Activated T-cell treated with anti-CD3 and anti-CD28 coated beads, Interleukin-2, amount 50 U/mL, for 24 hours (primary cell): ENCODE data around the gene TTLL5.

Experiments used
- DNase-seq: peaks from one replicate; pipeline ENCODE4 v3.0.0-alpha.2; 2020
- H3K27ac Mint-ChIP-seq: 2 replicates; pipeline ENCODE4 v1.8.0; 2020; ENCODE audit warnings: mild to moderate bottlenecking, mixed read lengths
- H3K27me3 Mint-ChIP-seq: 2 replicates; pipeline ENCODE4 v1.8.0; 2020; ENCODE audit warnings: mixed read lengths
- H3K36me3 Mint-ChIP-seq: 2 replicates; pipeline ENCODE4 v1.8.0; 2020; ENCODE audit warnings: low read depth, mixed read lengths
- H3K4me1 Mint-ChIP-seq: 2 replicates; pipeline ENCODE4 v1.8.0; 2020; ENCODE audit warnings: low read depth, mixed read lengths
- H3K4me3 Mint-ChIP-seq: 2 replicates; pipeline ENCODE4 v1.8.0; 2020; ENCODE audit warnings: mild to moderate bottlenecking, moderate library complexity, mixed read lengths
- H3K9me3 Mint-ChIP-seq: 2 replicates; pipeline ENCODE4 v1.8.0; 2020; ENCODE audit warnings: mixed read lengths

The TTLL5 gene

GRCh38 chr14:75700295-75700694, 39.2 kb downstream of the TTLL5 start:
- peaks cover 1% of the 10 kb centered on the region for H3K9me3 Mint-ChIP-seq
- H3K4me3 Mint-ChIP-seq, result no peak overlapping the region
- no peaks in the 10 kb centered on the region for H3K27me3 Mint-ChIP-seq
- no peak overlapping the region for H3K27ac Mint-ChIP-seq
- peaks cover 64% of the 10 kb centered on the region for H3K36me3 Mint-ChIP-seq
- H3K4me1 Mint-ChIP-seq, result peaks cover 2% of the 10 kb centered on the region
- no peak for DNase-seq

- H3K27me3 Mint-ChIP-seq, result no peaks in the 10 kb centered on the region
- DNase-seq, result no peak
- H3K27ac Mint-ChIP-seq, result no peak overlapping the region
- H3K4me1 Mint-ChIP-seq, result peaks cover 2% of the 10 kb centered on the region
- H3K36me3 Mint-ChIP-seq, result peaks cover 54% of the 10 kb centered on the region
- no peak overlapping the region for H3K4me3 Mint-ChIP-seq
- no peaks in the 10 kb centered on the region for H3K9me3 Mint-ChIP-seq
Measured at GRCh38 chr14:75702122-75702521, 41.1 kb downstream of the TTLL5 start.

- Mint-ChIP-seq H3K27me3 (no peaks in the 10 kb centered on the region), H3K27ac (no peak overlapping the region)
- no peak for DNase-seq
Measured at GRCh38 chr14:75702616-75703261, 41.7 kb downstream of the TTLL5 start.

GRCh38 chr14:75703467-75703866, 42.4 kb downstream of the TTLL5 start:
- Mint-ChIP-seq H3K27me3 (no peaks in the 10 kb centered on the region), H3K36me3 (peaks cover 51% of the 10 kb centered on the region), H3K4me3 (no peak overlapping the region), H3K4me1 (peaks cover 2% of the 10 kb centered on the region), H3K27ac (no peak overlapping the region), H3K9me3 (no peaks in the 10 kb centered on the region)
- no peak for DNase-seq

More at GRCh38 chr14:75702616-75703261, 41.7 kb downstream of the TTLL5 start:
- no peaks in the 10 kb centered on the region for H3K9me3 Mint-ChIP-seq
- H3K4me1 Mint-ChIP-seq, result peaks cover 2% of the 10 kb centered on the region
- H3K4me3 Mint-ChIP-seq, result no peak overlapping the region
- H3K36me3 Mint-ChIP-seq, result peaks cover 51% of the 10 kb centered on the region

GRCh38 chr14:75705014-75705413, 44.0 kb downstream of the TTLL5 start:
- Mint-ChIP-seq H3K4me1 (peaks cover 2% of the 10 kb centered on the region), H3K36me3 (peaks cover 51% of the 10 kb centered on the region), H3K9me3 (no peaks in the 10 kb centered on the region), H3K27me3 (no peaks in the 10 kb centered on the region), H3K27ac (no peak overlapping the region), H3K4me3 (no peak overlapping the region)
- no peak for DNase-seq

- no peaks in the 10 kb centered on the region for H3K9me3 Mint-ChIP-seq
- peaks cover 33% of the 10 kb centered on the region for H3K36me3 Mint-ChIP-seq
- peak; percentile 57 for DNase-seq
- no peak overlapping the region for H3K27ac Mint-ChIP-seq
- no peak overlapping the region for H3K4me3 Mint-ChIP-seq
- peaks cover 2% of the 10 kb centered on the region for H3K4me1 Mint-ChIP-seq
- H3K27me3 Mint-ChIP-seq, result no peaks in the 10 kb centered on the region
Measured at GRCh38 chr14:75709207-75709812, 48.3 kb downstream of the TTLL5 start.

- Mint-ChIP-seq H3K4me1 (no peaks in the 10 kb centered on the region), H3K36me3 (peaks cover 31% of the 10 kb centered on the region), H3K4me3 (no peak overlapping the region), H3K27me3 (no peaks in the 10 kb centered on the region), H3K9me3 (no peaks in the 10 kb centered on the region), H3K27ac (no peak overlapping the region)
- DNase-seq, result no peak
Measured at GRCh38 chr14:75711105-75711795, 50.2 kb downstream of the TTLL5 start.

- Mint-ChIP-seq H3K4me3 (no peak overlapping the region), H3K27me3 (no peaks in the 10 kb centered on the region), H3K9me3 (no peaks in the 10 kb centered on the region), H3K36me3 (peaks cover 33% of the 10 kb centered on the region), H3K27ac (no peak overlapping the region), H3K4me1 (no peaks in the 10 kb centered on the region)
- DNase-seq, result no peak
Measured at GRCh38 chr14:75711796-75712211, 50.8 kb downstream of the TTLL5 start.

- Mint-ChIP-seq H3K4me3 (no peak overlapping the region), H3K27ac (no peak overlapping the region), H3K27me3 (no peaks in the 10 kb centered on the region), H3K4me1 (no peaks in the 10 kb centered on the region), H3K36me3 (peaks cover 39% of the 10 kb centered on the region), H3K9me3 (no peaks in the 10 kb centered on the region)
- DNase-seq, result no peak
Measured at GRCh38 chr14:75714991-75715390, 53.9 kb downstream of the TTLL5 start.

- H3K27me3 Mint-ChIP-seq, result no peaks in the 10 kb centered on the region
- no peaks in the 10 kb centered on the region for H3K4me1 Mint-ChIP-seq
- H3K9me3 Mint-ChIP-seq, result no peaks in the 10 kb centered on the region
- H3K27ac Mint-ChIP-seq, result no peak overlapping the region
- H3K36me3 Mint-ChIP-seq, result peaks cover 48% of the 10 kb centered on the region
- no peak overlapping the region for H3K4me3 Mint-ChIP-seq
- no peak for DNase-seq
Measured at GRCh38 chr14:75715926-75716780, 55.1 kb downstream of the TTLL5 start.

GRCh38 chr14:75717729-75718128, 56.7 kb downstream of the TTLL5 start:
- no peaks in the 10 kb centered on the region for H3K27me3 Mint-ChIP-seq
- no peak for DNase-seq
- no peak overlapping the region for H3K27ac Mint-ChIP-seq
- peaks cover 55% of the 10 kb centered on the region for H3K36me3 Mint-ChIP-seq
- no peaks in the 10 kb centered on the region for H3K9me3 Mint-ChIP-seq
- H3K4me3 Mint-ChIP-seq, result no peak overlapping the region
- no peaks in the 10 kb centered on the region for H3K4me1 Mint-ChIP-seq

GRCh38 chr14:75718199-75718598, 57.2 kb downstream of the TTLL5 start:
- Mint-ChIP-seq H3K27me3 (no peaks in the 10 kb centered on the region), H3K27ac (no peak overlapping the region), H3K4me1 (no peaks in the 10 kb centered on the region), H3K4me3 (no peak overlapping the region), H3K9me3 (no peaks in the 10 kb centered on the region), H3K36me3 (peaks cover 60% of the 10 kb centered on the region)
- no peak for DNase-seq

- Mint-ChIP-seq H3K27ac (no peak overlapping the region), H3K27me3 (no peaks in the 10 kb centered on the region), H3K9me3 (no peaks in the 10 kb centered on the region), H3K36me3 (peaks cover 75% of the 10 kb centered on the region), H3K4me3 (no peak overlapping the region), H3K4me1 (peaks cover 14% of the 10 kb centered on the region)
- no peak for DNase-seq
Measured at GRCh38 chr14:75720116-75720515, 59.1 kb downstream of the TTLL5 start.

GRCh38 chr14:75720842-75721498, 59.9 kb downstream of the TTLL5 start:
- Mint-ChIP-seq H3K9me3 (no peaks in the 10 kb centered on the region), H3K27me3 (no peaks in the 10 kb centered on the region), H3K27ac (no peak overlapping the region), H3K4me1 (peaks cover 14% of the 10 kb centered on the region), H3K4me3 (no peak overlapping the region), H3K36me3 (peaks cover 83% of the 10 kb centered on the region)
- DNase-seq, result no peak
